HEK293 (cell line): ENCODE results near the gene TMEM179.

Source experiments
- CTCF ChIA-PET: fragments of 350-600 bp; formaldehyde crosslinking; extraction: SDS; loops from one replicate; lab custom pipeline; 2021; ENCODE audit warnings: antibody characterized with exemption; lab: Yijun Ruan, JAX
- POLR2A ChIA-PET: fragments of 300-600 bp; formaldehyde crosslinking; extraction: SDS; loops from one replicate; lab custom pipeline; 2020; ENCODE audit warnings: antibody characterized with exemption, inconsistent platforms; lab: Yijun Ruan, JAX
- H3K27ac ChIP-seq: fragments of 200-500 bp; sonication (Bioruptor generic); 2 replicates; pipeline ENCODE4 v1.5.1; 2014; ENCODE audit warnings: low read depth, low read length, control low read depth, inconsistent platforms; ENCODE audit errors: extremely low read depth
- H3K36me3 ChIP-seq, 2 experiments: fragments of 200-500 bp in 1 of 2; sonication (Bioruptor generic) in 1 of 2; 1 replicate in 1 of 2; 2 replicates in 1 of 2; pipeline ENCODE4 v1.5.1; 2014 to 2017; ENCODE audit warnings: inconsistent platforms in 2 of 2, low read length in 2 of 2; ENCODE audit not compliant: control insufficient read depth in 2 of 2, insufficient read depth in 1 of 2
- H3K4me1 ChIP-seq: fragments of 200-500 bp; sonication (Bioruptor generic); 2 replicates; pipeline ENCODE4 v1.5.1; 2014; ENCODE audit warnings: mild to moderate bottlenecking, low read length, inconsistent platforms; ENCODE audit not compliant: control insufficient read depth, insufficient read depth
- H3K4me3 ChIP-seq: 2 replicates; pipeline ENCODE4 v1.5.1; 2011; ENCODE audit warnings: low read depth, mild to moderate bottlenecking, control low read depth, low read length, moderate library complexity
- H3K9me3 ChIP-seq: fragments of 200-500 bp; sonication (Bioruptor generic); 2 replicates; pipeline ENCODE4 v1.5.1; 2014; ENCODE audit warnings: low read depth, low read length, inconsistent platforms; ENCODE audit not compliant: control insufficient read depth, insufficient read depth
- ATF2 ChIP-seq: fragments of 450-650 bp; formaldehyde crosslinking; IDR thresholded peaks from 2 replicates; pipeline ENCODE4 v1.5.1; 2016; ENCODE audit warnings: missing biosample characterization, missing genetic modification characterization, low read depth
- BCL11B ChIP-seq: fragments of 450-650 bp; formaldehyde crosslinking; IDR thresholded peaks from 2 replicates; pipeline ENCODE4 v1.5.1; 2016; ENCODE audit warnings: low read depth, missing biosample characterization, missing genetic modification characterization
- GLI2 ChIP-seq: fragments of 450-650 bp; formaldehyde crosslinking; IDR thresholded peaks from 2 replicates; pipeline ENCODE4; 2017; ENCODE audit warnings: missing biosample characterization, missing genetic modification characterization, low read depth, borderline replicate concordance
- GLIS1 ChIP-seq: fragments of 450-650 bp; formaldehyde crosslinking; IDR thresholded peaks from 2 replicates; pipeline ENCODE4 v1.5.1; 2016; ENCODE audit warnings: missing biosample characterization, missing genetic modification characterization
- ZBTB10 ChIP-seq: fragments of 450-650 bp; formaldehyde crosslinking; IDR thresholded peaks from 2 replicates; pipeline ENCODE4 v1.5.1; 2016; ENCODE audit warnings: missing biosample characterization, missing genetic modification characterization
- ZIC2 ChIP-seq: fragments of 450-650 bp; formaldehyde crosslinking; IDR thresholded peaks from 2 replicates; pipeline ENCODE4 v1.5.1; 2016; ENCODE audit warnings: missing biosample characterization, missing genetic modification characterization
- ZNF544 ChIP-seq: fragments of 450-650 bp; formaldehyde crosslinking; IDR thresholded peaks from 2 replicates; pipeline ENCODE4 v1.5.0; 2017; ENCODE audit warnings: missing biosample characterization, missing genetic modification characterization
- ZNF558 ChIP-seq: fragments of 450-650 bp; formaldehyde crosslinking; IDR thresholded peaks from 2 replicates; pipeline ENCODE4 v1.5.1; 2016; ENCODE audit warnings: missing biosample characterization, missing genetic modification characterization
- ZNF777 ChIP-seq: fragments of 450-650 bp; formaldehyde crosslinking; IDR thresholded peaks from 2 replicates; pipeline ENCODE4 v1.5.1; 2017; ENCODE audit warnings: missing biosample characterization, missing genetic modification characterization, borderline replicate concordance
- TF ChIP-seq, protein P1 (sequence below): fragments of 450-650 bp; formaldehyde crosslinking; IDR thresholded peaks from 2 replicates; pipeline ENCODE4 v1.5.1; 2016; ENCODE audit warnings: missing biosample characterization, missing genetic modification characterization
- TF ChIP-seq, protein P2 (sequence below): fragments of 450-650 bp; formaldehyde crosslinking; IDR thresholded peaks from 2 replicates; pipeline ENCODE4; 2016; ENCODE audit warnings: missing biosample characterization, missing genetic modification characterization
- TF ChIP-seq, protein P3 (sequence below): fragments of 450-650 bp; formaldehyde crosslinking; conservative IDR thresholded peaks from 2 replicates; pipeline ENCODE4 v1.5.1; 2016; ENCODE audit warnings: low read depth, missing biosample characterization, missing genetic modification characterization

Gene TMEM179

DNA sequence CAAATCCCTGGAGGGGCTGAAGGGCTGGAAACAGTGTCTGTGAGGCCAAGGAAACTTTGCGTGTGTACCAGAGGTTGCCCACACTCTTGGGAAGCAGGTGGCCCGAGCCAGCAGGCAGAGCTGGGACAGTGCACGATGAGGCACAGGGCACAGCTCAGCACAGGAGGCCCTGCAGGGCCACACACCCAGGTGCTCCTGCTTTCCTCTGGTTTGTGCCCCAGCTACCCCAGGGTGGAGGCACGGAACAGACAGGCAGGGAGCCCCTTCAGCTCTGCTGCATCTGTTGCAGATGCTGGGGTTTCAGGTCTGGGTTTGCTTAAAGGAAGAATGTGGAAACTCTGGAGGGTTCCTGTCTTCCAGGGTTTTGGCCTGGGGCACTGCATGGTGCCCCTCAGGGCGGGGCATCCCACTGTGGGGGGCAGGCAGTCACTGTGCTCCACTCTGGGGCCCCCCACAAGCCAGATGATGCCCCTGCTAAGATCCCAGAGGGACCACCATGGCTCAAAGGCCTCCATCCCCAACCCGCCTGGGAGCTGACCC lies 8.6 kb downstream of the TMEM179 start:
- TF ChIP-seq ZIC2 (tag by site-specific recombination) (peak; percentile 65), ZBTB10 (tag by site-specific recombination) (no peak), ATF2 (no peak)
- Histone ChIP-seq H3K36me3 (no peaks in the 10 kb centered on the region), H3K27ac (no peak overlapping the region), H3K4me3 (no peak overlapping the region), H3K9me3 (no peaks in the 10 kb centered on the region), H3K4me1 (no peaks in the 10 kb centered on the region)
- ChIA-PET CTCF (interaction anchor here (1.4 kb wide), 1 partner anchor 25 kb away, joined by 3 read pairs; no protein-coding TSS in a partner anchor), POLR2A (no interaction called here)

GRCh38 chr14:104595116-104595675 lies 9.4 kb downstream of the TMEM179 start:
- CTCF ChIA-PET = interaction anchor here (1.4 kb wide), 1 partner anchor 26 kb away, joined by 3 read pairs; no protein-coding TSS in a partner anchor
- POLR2A ChIA-PET = no interaction called here

GRCh38 chr14:104594310-104595046 lies 10.1 kb downstream of the TMEM179 start:
- no peaks in the 10 kb centered on the region for H3K36me3 ChIP-seq
- H3K9me3 ChIP-seq = no peaks in the 10 kb centered on the region
- POLR2A ChIA-PET = no interaction called here
- CTCF ChIA-PET = no interaction called here
- H3K4me1 ChIP-seq = no peaks in the 10 kb centered on the region
- H3K27ac ChIP-seq = no peak overlapping the region
- no peak overlapping the region for H3K4me3 ChIP-seq
- TF ChIP-seq, protein P1, sequence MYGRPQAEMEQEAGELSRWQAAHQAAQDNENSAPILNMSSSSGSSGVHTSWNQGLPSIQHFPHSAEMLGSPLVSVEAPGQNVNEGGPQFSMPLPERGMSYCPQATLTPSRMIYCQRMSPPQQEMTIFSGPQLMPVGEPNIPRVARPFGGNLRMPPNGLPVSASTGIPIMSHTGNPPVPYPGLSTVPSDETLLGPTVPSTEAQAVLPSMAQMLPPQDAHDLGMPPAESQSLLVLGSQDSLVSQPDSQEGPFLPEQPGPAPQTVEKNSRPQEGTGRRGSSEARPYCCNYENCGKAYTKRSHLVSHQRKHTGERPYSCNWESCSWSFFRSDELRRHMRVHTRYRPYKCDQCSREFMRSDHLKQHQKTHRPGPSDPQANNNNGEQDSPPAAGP (tag by site-specific recombination) = no peak
- TF ChIP-seq, protein P2, sequence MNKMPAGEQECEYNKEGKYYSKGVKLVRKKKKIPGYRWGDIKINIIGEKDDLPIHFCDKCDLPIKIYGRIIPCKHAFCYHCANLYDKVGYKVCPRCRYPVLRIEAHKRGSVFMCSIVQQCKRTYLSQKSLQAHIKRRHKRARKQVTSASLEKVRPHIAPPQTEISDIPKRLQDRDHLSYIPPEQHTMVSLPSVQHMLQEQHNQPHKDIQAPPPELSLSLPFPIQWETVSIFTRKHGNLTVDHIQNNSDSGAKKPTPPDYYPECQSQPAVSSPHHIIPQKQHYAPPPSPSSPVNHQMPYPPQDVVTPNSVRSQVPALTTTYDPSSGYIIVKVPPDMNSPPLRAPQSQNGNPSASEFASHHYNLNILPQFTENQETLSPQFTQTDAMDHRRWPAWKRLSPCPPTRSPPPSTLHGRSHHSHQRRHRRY (tag by site-specific recombination) = no peak
- no peak for TF ChIP-seq ZNF777 (tag by site-specific recombination)
- TF ChIP-seq GLIS1 = no peak
- TF ChIP-seq, protein P3, sequence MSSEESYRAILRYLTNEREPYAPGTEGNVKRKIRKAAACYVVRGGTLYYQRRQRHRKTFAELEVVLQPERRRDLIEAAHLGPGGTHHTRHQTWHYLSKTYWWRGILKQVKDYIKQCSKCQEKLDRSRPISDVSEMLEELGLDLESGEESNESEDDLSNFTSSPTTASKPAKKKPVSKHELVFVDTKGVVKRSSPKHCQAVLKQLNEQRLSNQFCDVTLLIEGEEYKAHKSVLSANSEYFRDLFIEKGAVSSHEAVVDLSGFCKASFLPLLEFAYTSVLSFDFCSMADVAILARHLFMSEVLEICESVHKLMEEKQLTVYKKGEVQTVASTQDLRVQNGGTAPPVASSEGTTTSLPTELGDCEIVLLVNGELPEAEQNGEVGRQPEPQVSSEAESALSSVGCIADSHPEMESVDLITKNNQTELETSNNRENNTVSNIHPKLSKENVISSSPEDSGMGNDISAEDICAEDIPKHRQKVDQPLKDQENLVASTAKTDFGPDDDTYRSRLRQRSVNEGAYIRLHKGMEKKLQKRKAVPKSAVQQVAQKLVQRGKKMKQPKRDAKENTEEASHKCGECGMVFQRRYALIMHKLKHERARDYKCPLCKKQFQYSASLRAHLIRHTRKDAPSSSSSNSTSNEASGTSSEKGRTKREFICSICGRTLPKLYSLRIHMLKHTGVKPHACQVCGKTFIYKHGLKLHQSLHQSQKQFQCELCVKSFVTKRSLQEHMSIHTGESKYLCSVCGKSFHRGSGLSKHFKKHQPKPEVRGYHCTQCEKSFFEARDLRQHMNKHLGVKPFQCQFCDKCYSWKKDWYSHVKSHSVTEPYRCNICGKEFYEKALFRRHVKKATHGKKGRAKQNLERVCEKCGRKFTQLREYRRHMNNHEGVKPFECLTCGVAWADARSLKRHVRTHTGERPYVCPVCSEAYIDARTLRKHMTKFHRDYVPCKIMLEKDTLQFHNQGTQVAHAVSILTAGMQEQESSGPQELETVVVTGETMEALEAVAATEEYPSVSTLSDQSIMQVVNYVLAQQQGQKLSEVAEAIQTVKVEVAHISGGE (tag by site-specific recombination) = no peak
- TF ChIP-seq ZNF544 (tag by site-specific recombination) = no peak
- TF ChIP-seq BCL11B = no peak
- no peak for TF ChIP-seq ZNF558 (tag by site-specific recombination)

More at GRCh38 chr14:104595116-104595675, 9.4 kb downstream of the TMEM179 start:
- no peak overlapping the region for H3K27ac ChIP-seq
- no peak overlapping the region for H3K4me3 ChIP-seq
- no peaks in the 10 kb centered on the region for H3K4me1 ChIP-seq
- H3K36me3 ChIP-seq = no peaks in the 10 kb centered on the region
- H3K9me3 ChIP-seq = no peaks in the 10 kb centered on the region
- TF ChIP-seq GLI2 (tag by site-specific recombination) = no peak
- TF ChIP-seq ZBTB10 (tag by site-specific recombination) = no peak
